A673 (cell line): Measurements from ENCODE around the gene IDI2. TPM values are rescaled to one million over a fixed set of nuclear protein-coding genes. Genes with fewer than 3 reads are reported as not detected.

ENCODE experiments used
- BruUV-seq: library from RNA; stranded (reverse); fragments of 400-500 nt; replicated peaks from 2 replicates; lab custom pipeline; 2021; lab: Mats Ljungman, UMichigan
- CTCF ChIA-PET: fragments of 300-600 bp; sonication (Branson Sonifier 250); formaldehyde crosslinking; loops from one replicate; lab custom pipeline; 2022; ENCODE audit warnings: antibody characterized with exemption; lab: Charles Lee
- POLR2A ChIA-PET: fragments of 300-600 bp; sonication (Branson Sonifier 250); formaldehyde crosslinking; loops from one replicate; lab custom pipeline; 2022; ENCODE audit warnings: antibody characterized with exemption; ENCODE audit not compliant: low non-redundant PET; lab: Charles Lee
- DNase-seq: peaks from one replicate; pipeline ENCODE4 v3.0.0-alpha.2; 2015; ENCODE audit warnings: low spot score
- H3K27ac ChIP-seq: fragments of 200-600 bp; sonication (generic); 2 replicates; pipeline ENCODE4 v1.5.1; 2016; ENCODE audit warnings: mixed run types, low read depth, mild to moderate bottlenecking, mixed read lengths, antibody characterized with exemption, low read length; ENCODE audit not compliant: poor library complexity, severe bottlenecking
- H3K27me3 ChIP-seq: fragments of 200-600 bp; sonication (generic); replicated peaks from 2 replicates; pipeline ENCODE4 v1.6.1; 2017; ENCODE audit warnings: mixed run types, low read depth, mild to moderate bottlenecking, mixed read lengths, antibody characterized with exemption, low read length; ENCODE audit not compliant: insufficient read depth, poor library complexity
- H3K36me3 ChIP-seq: fragments of 200-600 bp; sonication (generic); 2 replicates; pipeline ENCODE4 v1.6.1; 2016; ENCODE audit warnings: mixed run types, mild to moderate bottlenecking, mixed read lengths, antibody characterized with exemption, low read length; ENCODE audit not compliant: insufficient read depth, poor library complexity, severe bottlenecking
- H3K4me1 ChIP-seq: fragments of 200-600 bp; sonication (generic); 2 replicates; pipeline ENCODE4 v1.6.1; 2017; ENCODE audit warnings: mixed run types, mild to moderate bottlenecking, mixed read lengths, antibody characterized with exemption, low read length; ENCODE audit not compliant: insufficient read depth, poor library complexity, severe bottlenecking
- H3K4me3 ChIP-seq: fragments of 200-600 bp; sonication (generic); 2 replicates; pipeline ENCODE4 v1.5.1; 2016; ENCODE audit warnings: low read depth, mixed run types, mild to moderate bottlenecking, mixed read lengths, low read length; ENCODE audit not compliant: poor library complexity, severe bottlenecking
- H3K9me3 ChIP-seq: fragments of 200-600 bp; sonication (generic); 2 replicates; pipeline ENCODE4 v1.6.1; 2016; ENCODE audit warnings: mixed run types, low read depth, mild to moderate bottlenecking, mixed read lengths, antibody characterized with exemption, low read length; ENCODE audit not compliant: poor library complexity, severe bottlenecking
- EZH2 ChIP-seq: fragments of 200-600 bp; sonication (generic); IDR thresholded peaks from 2 replicates; pipeline ENCODE4 v1.6.1; 2017; ENCODE audit warnings: borderline replicate concordance, low read depth, mild to moderate bottlenecking, mixed read lengths, antibody characterized with exemption, low read length; ENCODE audit not compliant: poor library complexity, severe bottlenecking
- intact Hi-C: fragments of 100-400 bp; cut with micrococcal nuclease; formaldehyde crosslinking; loops from one replicate; pipeline ENCODE4 v1.10.0; 2022; ENCODE audit not compliant: unreplicated experiment
- total RNA-seq: library from RNA; stranded (reverse); gene quantifications from 2 replicates; pipeline ENCODE4 v1.2.3, GENCODE V29; 2021
- TF ChIP-seq, protein P1 (sequence below): fragments of 300-800, 200-600 bp; sonication (generic); conservative IDR thresholded peaks from 2 replicates; pipeline ENCODE4 v1.5.1; 2017; ENCODE audit warnings: low read depth, mild to moderate bottlenecking, antibody characterized with exemption, low read length, moderate library complexity, mixed read lengths

IDI2 gene
- total RNA-seq, 1 experiment from 2014 or later: not detected

DNA sequence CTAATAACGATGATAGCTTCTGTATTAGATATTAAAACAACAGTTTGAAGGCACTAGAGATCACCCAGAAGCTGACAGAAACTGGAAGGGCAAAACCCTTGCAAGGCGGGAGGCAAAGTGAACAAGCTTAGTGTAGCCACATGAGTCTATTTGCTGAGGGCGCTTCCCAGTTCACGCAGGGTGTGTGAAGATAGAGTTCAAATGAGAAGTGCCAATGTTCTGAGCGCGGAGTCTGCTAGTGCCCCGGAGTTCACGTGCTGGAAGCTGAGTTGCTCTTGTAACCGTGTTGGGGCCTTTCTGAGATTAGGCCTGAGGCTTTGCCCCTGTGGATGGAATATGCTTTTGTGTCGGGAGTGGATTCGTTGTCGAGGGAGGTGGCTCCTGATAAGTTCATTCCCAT is 54.0 kb downstream of the IDI2 start:
- H3K27ac ChIP-seq: no peak overlapping the region
- H3K36me3 ChIP-seq: no peaks in the 10 kb centered on the region
- POLR2A ChIA-PET: no interaction called here
- CTCF ChIA-PET: no interaction called here
- intact Hi-C loops: no loop called here
- H3K4me1 ChIP-seq: peaks cover 16% of the 10 kb centered on the region
- no peaks in the 10 kb centered on the region for H3K27me3 ChIP-seq
- no peaks in the 10 kb centered on the region for H3K9me3 ChIP-seq
- DNase-seq: no peak
- H3K4me3 ChIP-seq: no peak overlapping the region
- TF ChIP-seq EZH2: no peak
- TF ChIP-seq, protein P1, sequence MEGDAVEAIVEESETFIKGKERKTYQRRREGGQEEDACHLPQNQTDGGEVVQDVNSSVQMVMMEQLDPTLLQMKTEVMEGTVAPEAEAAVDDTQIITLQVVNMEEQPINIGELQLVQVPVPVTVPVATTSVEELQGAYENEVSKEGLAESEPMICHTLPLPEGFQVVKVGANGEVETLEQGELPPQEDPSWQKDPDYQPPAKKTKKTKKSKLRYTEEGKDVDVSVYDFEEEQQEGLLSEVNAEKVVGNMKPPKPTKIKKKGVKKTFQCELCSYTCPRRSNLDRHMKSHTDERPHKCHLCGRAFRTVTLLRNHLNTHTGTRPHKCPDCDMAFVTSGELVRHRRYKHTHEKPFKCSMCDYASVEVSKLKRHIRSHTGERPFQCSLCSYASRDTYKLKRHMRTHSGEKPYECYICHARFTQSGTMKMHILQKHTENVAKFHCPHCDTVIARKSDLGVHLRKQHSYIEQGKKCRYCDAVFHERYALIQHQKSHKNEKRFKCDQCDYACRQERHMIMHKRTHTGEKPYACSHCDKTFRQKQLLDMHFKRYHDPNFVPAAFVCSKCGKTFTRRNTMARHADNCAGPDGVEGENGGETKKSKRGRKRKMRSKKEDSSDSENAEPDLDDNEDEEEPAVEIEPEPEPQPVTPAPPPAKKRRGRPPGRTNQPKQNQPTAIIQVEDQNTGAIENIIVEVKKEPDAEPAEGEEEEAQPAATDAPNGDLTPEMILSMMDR: no peak
- no TSS peak for BruUV-seq

DNA sequence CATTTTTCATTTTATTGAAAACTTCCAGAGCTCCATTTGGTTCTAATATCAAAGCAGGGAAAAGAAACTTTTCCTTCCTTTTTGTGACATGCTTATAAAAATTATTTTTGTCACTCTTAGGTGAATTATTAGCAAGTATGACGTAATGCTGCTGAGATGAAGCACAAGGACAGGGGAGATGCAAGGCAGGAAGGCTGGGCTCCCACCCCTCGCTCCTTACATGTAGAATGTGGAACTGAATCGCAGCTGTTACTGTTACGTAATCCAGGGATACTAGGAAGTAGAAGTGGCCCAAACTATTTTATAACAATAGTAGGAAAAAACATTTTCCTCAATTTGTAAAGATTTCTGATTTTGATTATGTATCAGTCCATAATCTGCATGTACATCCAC is 54.5 kb downstream of the IDI2 start:
- no peaks in the 10 kb centered on the region for H3K36me3 ChIP-seq
- no peaks in the 10 kb centered on the region for H3K27me3 ChIP-seq
- TF ChIP-seq, protein P1: no peak
- no peak for TF ChIP-seq EZH2
- no peak overlapping the region for H3K27ac ChIP-seq
- intact Hi-C loops: no loop called here
- no peak overlapping the region for H3K4me3 ChIP-seq
- POLR2A ChIA-PET: no interaction called here
- no peak for DNase-seq
- CTCF ChIA-PET: no interaction called here
- no TSS peak for BruUV-seq
- peaks cover 16% of the 10 kb centered on the region for H3K4me1 ChIP-seq
- no peaks in the 10 kb centered on the region for H3K9me3 ChIP-seq

DNA sequence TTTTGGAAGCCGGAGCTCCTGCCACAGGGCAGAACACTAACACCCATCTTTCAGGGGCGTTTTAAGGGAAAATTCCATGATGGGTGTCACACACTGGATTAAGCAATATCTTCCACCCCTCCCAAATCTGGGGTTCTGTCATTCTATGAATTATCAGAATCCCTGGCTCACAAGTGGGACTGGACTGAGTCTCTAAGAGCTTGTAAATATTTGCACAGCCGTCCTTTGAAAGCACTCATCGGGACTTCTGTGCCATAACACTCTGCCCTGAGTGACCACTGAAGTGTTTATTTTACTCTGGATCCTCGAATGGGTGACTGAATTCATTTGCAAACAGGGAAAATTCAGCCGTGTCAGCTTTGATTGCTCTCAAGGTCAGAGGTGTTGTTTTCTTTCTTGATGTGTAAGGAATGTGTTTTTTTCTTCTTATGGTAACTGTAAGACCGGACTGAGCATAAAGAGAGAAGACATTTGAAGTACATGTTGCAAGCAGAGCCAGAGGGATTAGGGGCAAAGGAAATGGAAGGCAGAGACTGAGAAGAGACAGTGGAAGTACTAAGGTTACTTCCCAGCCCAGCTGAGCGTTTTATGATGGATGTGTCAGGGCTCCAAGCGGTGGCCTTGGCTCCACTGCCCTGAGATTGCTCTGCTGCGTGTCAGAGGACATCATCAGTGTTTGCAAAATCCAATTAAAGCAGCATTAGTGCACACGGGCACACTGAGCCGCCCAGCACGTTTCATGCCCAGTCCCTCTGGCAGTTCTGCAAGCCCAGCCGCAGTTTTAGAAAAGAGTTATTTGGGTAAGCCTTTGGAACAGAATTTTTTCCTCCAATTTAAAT is 55.1 kb downstream of the IDI2 start:
- DNase-seq: no peak
- POLR2A ChIA-PET: no interaction called here
- no peak overlapping the region for H3K4me3 ChIP-seq
- H3K36me3 ChIP-seq: no peaks in the 10 kb centered on the region
- no peaks in the 10 kb centered on the region for H3K27me3 ChIP-seq
- intact Hi-C loops: no loop called here
- no peak overlapping the region for H3K27ac ChIP-seq
- no peak for TF ChIP-seq EZH2
- TF ChIP-seq, protein P1: no peak
- CTCF ChIA-PET: no interaction called here
- no peaks in the 10 kb centered on the region for H3K9me3 ChIP-seq
- H3K4me1 ChIP-seq: peaks cover 16% of the 10 kb centered on the region
- BruUV-seq: no TSS peak
